Activated B cell treated with CpG ODN at 0.5 μM for 24 hours (primary cell): ENCODE results near the gene TMEM30B. TPM values are rescaled to one million over a fixed set of nuclear protein-coding genes. Genes with fewer than 3 reads are reported as not detected.

Source experiments
- ATAC-seq: fragments of 200-7000 bp; cut with Tn5 transposase; one replicate; pipeline ENCODE4 v1.10.0; 2021; ENCODE audit warnings: low read depth, mild to moderate bottlenecking, moderate library complexity
- CTCF ChIA-PET: fragments of 350-600 bp; sonication (Branson Sonifier 250); formaldehyde crosslinking; loops from one replicate; lab custom pipeline; 2021; ENCODE audit warnings: antibody characterized with exemption; lab: Charles Lee
- POLR2A ChIA-PET: fragments of 350-600 bp; sonication (Branson Sonifier 250); formaldehyde crosslinking; loops from one replicate; lab custom pipeline; 2021; ENCODE audit warnings: antibody characterized with exemption; lab: Charles Lee
- DNase-seq: peaks from one replicate; pipeline ENCODE4 v3.0.0; 2022
- H3K27ac Mint-ChIP-seq: one replicate; pipeline ENCODE4 v1.8.0; 2020; ENCODE audit warnings: mixed read lengths
- H3K27me3 Mint-ChIP-seq: one replicate; pipeline ENCODE4 v1.8.0; 2021; ENCODE audit warnings: mixed read lengths
- H3K36me3 Mint-ChIP-seq: one replicate; pipeline ENCODE4 v1.8.0; 2021; ENCODE audit warnings: low read depth, mixed read lengths
- H3K4me1 Mint-ChIP-seq: one replicate; pipeline ENCODE4 v1.8.0; 2021; ENCODE audit warnings: mixed read lengths
- H3K4me3 Mint-ChIP-seq: one replicate; pipeline ENCODE4 v1.8.0; 2020; ENCODE audit warnings: mild to moderate bottlenecking, mixed read lengths
- H3K9me3 Mint-ChIP-seq: one replicate; pipeline ENCODE4 v1.8.0; 2020; ENCODE audit warnings: mixed read lengths
- CTCF ChIP-seq: fragments of 200-600 bp; IDR thresholded peaks from one replicate; pipeline ENCODE4 v1.8.0; 2022; ENCODE audit warnings: antibody characterized with exemption, mild to moderate bottlenecking
- intact Hi-C: fragments of 100-400 bp; cut with micrococcal nuclease; formaldehyde crosslinking; loops from one replicate; pipeline ENCODE4 v1.15.1; 2024
- total RNA-seq: library from RNA; stranded (reverse); gene quantifications from 2 replicates; pipeline ENCODE4 v1.2.3, GENCODE V29; 2022

The TMEM30B gene
- total RNA-seq, 1 donor from 2014 or later, result not detected

GRCh38 chr14:61257469-61258057 lies 23.6 kb downstream of the TMEM30B start:
- ChIA-PET CTCF (interaction anchor here (1.4 kb wide), 1 partner anchor 12 kb away, joined by 3 read pairs; no protein-coding TSS in a partner anchor), POLR2A (no interaction called here)
- H3K4me3 Mint-ChIP-seq, result no peak overlapping the region
- no peak overlapping the region for H3K27ac Mint-ChIP-seq
- intact Hi-C loops, result loop anchor here (10.0 kb wide), 1 partner anchor 603 kb away; no protein-coding TSS in a partner anchor
- H3K36me3 Mint-ChIP-seq, result no peaks in the 10 kb centered on the region
- DNase-seq (no peak), ATAC-seq (no peak)
- peaks cover 21% of the 10 kb centered on the region for H3K27me3 Mint-ChIP-seq
- no peaks in the 10 kb centered on the region for H3K9me3 Mint-ChIP-seq
- H3K4me1 Mint-ChIP-seq, result peaks cover 8% of the 10 kb centered on the region
- TF ChIP-seq CTCF, result no peak

GRCh38 chr14:61256826-61257468 lies 24.2 kb downstream of the TMEM30B start:
- H3K9me3 Mint-ChIP-seq, result no peaks in the 10 kb centered on the region
- POLR2A ChIA-PET, result no interaction called here
- CTCF ChIA-PET, result no interaction called here

GRCh38 chr14:61255968-61256367 lies 25.2 kb downstream of the TMEM30B start:
- no peak overlapping the region for H3K4me3 Mint-ChIP-seq
- ChIA-PET CTCF (no interaction called here), POLR2A (no interaction called here)
- H3K4me1 Mint-ChIP-seq, result peaks cover 9% of the 10 kb centered on the region
- intact Hi-C loops, result loop anchor here (10.0 kb wide), 1 partner anchor 601 kb away; no protein-coding TSS in a partner anchor
- no peaks in the 10 kb centered on the region for H3K36me3 Mint-ChIP-seq
- ATAC-seq, result no peak
- DNase-seq, result no peak
- no peak for TF ChIP-seq CTCF
- H3K27me3 Mint-ChIP-seq, result peaks cover 16% of the 10 kb centered on the region
- no peaks in the 10 kb centered on the region for H3K9me3 Mint-ChIP-seq
- no peak overlapping the region for H3K27ac Mint-ChIP-seq

More at GRCh38 chr14:61256826-61257468, 24.2 kb downstream of the TMEM30B start:
- ATAC-seq (no peak), DNase-seq (no peak)
- peaks cover 21% of the 10 kb centered on the region for H3K27me3 Mint-ChIP-seq
- H3K27ac Mint-ChIP-seq, result no peak overlapping the region
- TF ChIP-seq CTCF, result no peak
- H3K4me1 Mint-ChIP-seq, result peaks cover 9% of the 10 kb centered on the region
- intact Hi-C loops, result loop anchor here (10.0 kb wide), 1 partner anchor 602 kb away; no protein-coding TSS in a partner anchor
- no peaks in the 10 kb centered on the region for H3K36me3 Mint-ChIP-seq
- H3K4me3 Mint-ChIP-seq, result no peak overlapping the region

DNA sequence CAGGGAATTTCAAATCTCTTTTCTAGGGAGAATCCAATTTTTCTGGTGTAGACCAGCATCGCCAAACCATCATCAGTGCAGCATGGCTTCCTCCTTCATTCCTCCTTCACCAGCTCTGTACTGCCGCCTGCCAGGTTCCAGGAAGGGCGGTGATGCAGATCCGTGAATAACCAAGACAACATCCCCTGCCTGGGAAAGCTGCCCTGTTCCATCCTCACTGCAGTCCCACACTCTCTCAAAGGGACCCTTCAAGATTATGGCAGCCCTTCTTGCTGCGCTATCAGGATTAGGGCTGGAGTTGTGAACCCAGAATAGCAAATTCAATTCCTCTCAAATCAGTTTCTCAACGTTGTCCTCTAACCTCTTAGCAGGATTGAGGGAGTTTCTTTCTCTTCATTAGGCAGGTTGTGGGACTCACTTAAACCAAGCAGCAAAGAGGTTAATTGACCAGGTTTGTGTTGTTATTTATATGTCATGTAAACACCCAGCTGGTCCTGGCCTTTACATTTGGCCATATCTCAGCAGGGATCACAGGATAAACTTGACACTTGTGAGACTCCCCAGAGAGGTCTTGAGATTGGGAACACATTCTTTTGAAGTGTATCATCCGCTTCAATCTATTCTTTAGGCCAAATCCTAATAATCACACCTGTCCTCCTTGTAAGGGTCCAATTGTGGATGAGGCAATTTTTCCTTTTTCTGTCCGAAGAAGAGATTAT lies 26.2 kb downstream of the TMEM30B start:
- no peak for TF ChIP-seq CTCF
- Mint-ChIP-seq H3K36me3 (no peaks in the 10 kb centered on the region), H3K27ac (no peak overlapping the region), H3K27me3 (peaks cover 12% of the 10 kb centered on the region), H3K4me3 (no peak overlapping the region), H3K9me3 (no peaks in the 10 kb centered on the region), H3K4me1 (peaks cover 9% of the 10 kb centered on the region)
- intact Hi-C loops, result loop anchor here (5.0 to 10.0 kb wide), 2 partner anchors 600 to 923 kb away; no protein-coding TSS in a partner anchor
- CTCF ChIA-PET, result interaction anchor here (1.2 to 5.5 kb wide), 2 partner anchors 598 to 906 kb away, joined by 3 to 55 read pairs; no protein-coding TSS in a partner anchor
- DNase-seq (no peak), ATAC-seq (no peak)
- POLR2A ChIA-PET, result no interaction called here
